ENCODE data around the gene DLGAP1. TPM values are rescaled to one million over a fixed set of nuclear protein-coding genes. Genes with fewer than 3 reads are reported as not detected.

The DLGAP1 gene
- polyA plus RNA-seq, 1 donor from 2014 or later: 4.5 TPM

GRCh38 chr18:3875376-3875775 lies 579.7 kb downstream of the DLGAP1 start:
- H3K27ac ChIP-seq (ENCODE audit: low read length): no peak overlapping the region
- H3K36me3 ChIP-seq (ENCODE audit: insufficient read depth, low read length): no peaks in the 10 kb centered on the region
- H3K9me2 ChIP-seq (ENCODE audit: insufficient read depth, low read length): no peaks in the 10 kb centered on the region
- no peaks in the 10 kb centered on the region for H3K79me2 ChIP-seq (replicated peaks; ENCODE audit: insufficient read depth, low read length)
- H3K9me3 ChIP-seq (ENCODE audit: low read length): no peaks in the 10 kb centered on the region
- TF ChIP-seq MXI1 (conservative IDR thresholded peaks at IDR 0.05; ENCODE audit: poor library complexity, severe bottlenecking) (no peak), EZH2 (IDR thresholded peaks at IDR 0.05; ENCODE audit: borderline replicate concordance, insufficient read depth, low read length, poor library complexity, severe bottlenecking) (no peak), TAF1 (IDR thresholded peaks at IDR 0.05; ENCODE audit: low read depth) (no peak), REST (IDR thresholded peaks at IDR 0.05; ENCODE audit: borderline replicate concordance) (no peak)
- no peaks in the 10 kb centered on the region for H4K20me1 ChIP-seq (ENCODE audit: insufficient read depth)
- H3K9ac ChIP-seq (ENCODE audit: low read length): no peak overlapping the region
- no peak overlapping the region for H3K4me3 ChIP-seq (ENCODE audit: low read length)
- no peak overlapping the region for H3K4me2 ChIP-seq (ENCODE audit: low read length)
- no peaks in the 10 kb centered on the region for H3K27me3 ChIP-seq (ENCODE audit: insufficient read depth, low read depth, low read length)
- H2AFZ ChIP-seq (ENCODE audit: low read depth, low read length): no peak overlapping the region
- no peaks in the 10 kb centered on the region for H3F3A ChIP-seq (ENCODE audit: insufficient read depth, low read length, poor library complexity, severe bottlenecking)

DNA sequence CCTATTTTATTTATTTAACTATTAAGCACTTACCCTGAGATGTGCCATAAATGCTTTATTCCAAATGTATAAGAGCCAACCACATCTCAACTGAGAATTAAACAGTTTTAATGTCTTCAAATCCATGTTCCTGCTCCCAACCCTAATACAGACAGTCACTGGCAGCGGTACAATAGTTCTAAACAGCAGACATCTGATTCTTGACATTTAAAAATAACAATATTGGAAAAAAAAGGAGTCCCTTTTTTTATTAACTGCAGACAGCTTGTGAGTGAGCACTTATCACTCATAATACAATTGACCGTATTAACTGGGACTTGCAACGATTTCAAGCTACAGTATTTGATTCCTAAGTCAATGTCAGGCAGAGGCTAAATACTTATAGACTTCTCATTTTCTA lies 580.5 kb downstream of the DLGAP1 start:
- H3K36me3 ChIP-seq (ENCODE audit: insufficient read depth, low read length): no peaks in the 10 kb centered on the region
- H3K4me2 ChIP-seq (ENCODE audit: low read length): peak overlapping the region; percentile 25
- H3K9me2 ChIP-seq (ENCODE audit: insufficient read depth, low read length): no peaks in the 10 kb centered on the region
- TF ChIP-seq TAF1 (IDR thresholded peaks at IDR 0.05; ENCODE audit: low read depth) (no peak), EP300 (conservative IDR thresholded peaks at IDR 0.05; ENCODE audit: poor library complexity, severe bottlenecking) (peak; percentile 14), EZH2 (IDR thresholded peaks at IDR 0.05; ENCODE audit: borderline replicate concordance, insufficient read depth, low read length, poor library complexity, severe bottlenecking) (no peak)
- no peaks in the 10 kb centered on the region for H3K79me2 ChIP-seq (replicated peaks; ENCODE audit: insufficient read depth, low read length)
- H3K27me3 ChIP-seq (ENCODE audit: insufficient read depth, low read depth, low read length): no peaks in the 10 kb centered on the region
- H3K9me3 ChIP-seq (ENCODE audit: low read length): no peaks in the 10 kb centered on the region
- no peak overlapping the region for H3K9ac ChIP-seq (ENCODE audit: low read length)
- no peak overlapping the region for H2AFZ ChIP-seq (ENCODE audit: low read depth, low read length)
- peak overlapping the region; percentile 22 for H3K4me3 ChIP-seq (ENCODE audit: low read length)
- no peaks in the 10 kb centered on the region for H3F3A ChIP-seq (ENCODE audit: insufficient read depth, low read length, poor library complexity, severe bottlenecking)
- no peaks in the 10 kb centered on the region for H4K20me1 ChIP-seq (ENCODE audit: insufficient read depth)
- no peak overlapping the region for H3K27ac ChIP-seq (ENCODE audit: low read length)

- H2AFZ ChIP-seq (ENCODE audit: low read depth, low read length): no peak overlapping the region
Measured at GRCh38 chr18:3874125-3874524, 581.0 kb downstream of the DLGAP1 start.

More at GRCh38 chr18:3874125-3874524, 581.0 kb downstream of the DLGAP1 start:
- no peak overlapping the region for H3K27ac ChIP-seq (ENCODE audit: low read length)
- no peak for TF ChIP-seq REST (IDR thresholded peaks at IDR 0.05; ENCODE audit: borderline replicate concordance)
- no peak for TF ChIP-seq POLR2AphosphoS5 (IDR thresholded peaks at IDR 0.05)
- no peak for TF ChIP-seq TAF1 (IDR thresholded peaks at IDR 0.05; ENCODE audit: low read depth)
- TF ChIP-seq EZH2 (IDR thresholded peaks at IDR 0.05; ENCODE audit: borderline replicate concordance, insufficient read depth, low read length, poor library complexity, severe bottlenecking): no peak
- TF ChIP-seq CTCF (IDR thresholded peaks at IDR 0.05; ENCODE audit: poor library complexity, severe bottlenecking): no peak
- TF ChIP-seq MXI1 (conservative IDR thresholded peaks at IDR 0.05; ENCODE audit: poor library complexity, severe bottlenecking): no peak
- no peak for TF ChIP-seq SMC3 (conservative IDR thresholded peaks at IDR 0.05; ENCODE audit: poor library complexity)
- no peak for TF ChIP-seq RAD21 (conservative IDR thresholded peaks at IDR 0.05)
- TF ChIP-seq EP300 (conservative IDR thresholded peaks at IDR 0.05; ENCODE audit: poor library complexity, severe bottlenecking): no peak
- H3K27me3 ChIP-seq (ENCODE audit: insufficient read depth, low read depth, low read length): no peaks in the 10 kb centered on the region
- H3K4me2 ChIP-seq (ENCODE audit: low read length): peak overlapping the region; percentile 25
- no peaks in the 10 kb centered on the region for H3K79me2 ChIP-seq (replicated peaks; ENCODE audit: insufficient read depth, low read length)
- no peaks in the 10 kb centered on the region for H4K20me1 ChIP-seq (ENCODE audit: insufficient read depth)
- no peaks in the 10 kb centered on the region for H3K36me3 ChIP-seq (ENCODE audit: insufficient read depth, low read length)
- no peaks in the 10 kb centered on the region for H3K9me3 ChIP-seq (ENCODE audit: low read length)
- H3K9me2 ChIP-seq (ENCODE audit: insufficient read depth, low read length): no peaks in the 10 kb centered on the region
- no peak overlapping the region for H3K9ac ChIP-seq (ENCODE audit: low read length)
- H3F3A ChIP-seq (ENCODE audit: insufficient read depth, low read length, poor library complexity, severe bottlenecking): no peaks in the 10 kb centered on the region
- H3K4me3 ChIP-seq (ENCODE audit: low read length): peak overlapping the region; percentile 22

Data from neural cell (in vitro differentiated cells).